ENCODE measurements around the gene IRF2BP1.

IRF2BP1 gene

DNA sequence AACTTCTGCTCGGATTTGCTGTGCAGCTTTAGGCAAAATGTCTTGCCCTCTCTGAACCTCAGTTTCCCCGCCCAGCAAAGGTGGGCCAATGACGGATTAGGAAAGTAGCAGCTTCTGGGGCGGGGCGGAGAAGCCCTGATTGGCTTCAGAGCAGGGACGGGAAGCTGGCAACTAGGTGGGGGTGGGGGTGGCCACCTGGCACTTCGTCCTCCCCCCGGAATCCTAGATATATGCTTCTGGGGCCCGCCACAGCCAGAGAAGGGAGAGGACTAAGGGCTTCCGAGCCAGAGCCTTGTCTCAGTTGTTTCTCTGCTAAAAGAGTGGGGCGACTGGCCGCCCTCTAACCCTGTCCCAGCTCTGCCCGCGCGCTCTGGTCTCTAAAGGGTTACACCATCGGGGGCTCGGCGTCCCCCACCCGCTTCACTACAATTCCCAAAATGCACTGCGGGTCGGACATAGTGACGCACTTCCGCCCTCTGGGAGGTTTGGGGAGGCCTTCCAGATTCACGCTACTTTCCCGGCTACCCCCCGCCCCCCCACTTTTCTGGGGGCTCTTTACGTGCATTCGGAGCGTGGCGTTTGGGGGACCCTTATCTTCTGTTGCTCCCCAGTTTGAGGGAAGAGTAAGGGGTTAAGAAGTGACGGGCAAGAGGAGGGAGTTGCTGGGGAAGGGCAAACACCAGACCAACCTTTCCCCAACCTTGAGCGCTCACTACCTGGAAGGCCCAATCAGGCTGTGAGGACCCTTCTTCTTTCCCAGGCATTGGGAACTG lies 672 bp upstream of the IRF2BP1 start (continued):
- TF ChIP-seq, protein P1, sequence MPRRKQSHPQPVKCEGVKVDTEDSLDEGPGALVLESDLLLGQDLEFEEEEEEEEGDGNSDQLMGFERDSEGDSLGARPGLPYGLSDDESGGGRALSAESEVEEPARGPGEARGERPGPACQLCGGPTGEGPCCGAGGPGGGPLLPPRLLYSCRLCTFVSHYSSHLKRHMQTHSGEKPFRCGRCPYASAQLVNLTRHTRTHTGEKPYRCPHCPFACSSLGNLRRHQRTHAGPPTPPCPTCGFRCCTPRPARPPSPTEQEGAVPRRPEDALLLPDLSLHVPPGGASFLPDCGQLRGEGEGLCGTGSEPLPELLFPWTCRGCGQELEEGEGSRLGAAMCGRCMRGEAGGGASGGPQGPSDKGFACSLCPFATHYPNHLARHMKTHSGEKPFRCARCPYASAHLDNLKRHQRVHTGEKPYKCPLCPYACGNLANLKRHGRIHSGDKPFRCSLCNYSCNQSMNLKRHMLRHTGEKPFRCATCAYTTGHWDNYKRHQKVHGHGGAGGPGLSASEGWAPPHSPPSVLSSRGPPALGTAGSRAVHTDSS (tag by site-specific recombination; IDR thresholded peaks at IDR 0.05), result no peak; the same call in 1 of the 2 replicates
- TF ChIP-seq ZNF768 (tag by site-specific recombination; IDR thresholded peaks at IDR 0.05) (peak; percentile 100), ZNF248 (tag by site-specific recombination; IDR thresholded peaks at IDR 0.05) (no peak), ZNF2 (tag by site-specific recombination; IDR thresholded peaks at IDR 0.05) (no peak), ZNF138 (tag by site-specific recombination; IDR thresholded peaks at IDR 0.05; ENCODE audit: borderline replicate concordance) (no peak), ZNF423 (tag by site-specific recombination; IDR thresholded peaks at IDR 0.05) (no peak), ZNF600 (tag by site-specific recombination; IDR thresholded peaks at IDR 0.05) (no peak), ZNF23 (tag by site-specific recombination; IDR thresholded peaks at IDR 0.05; ENCODE audit: borderline replicate concordance) (no peak), ZNF146 (tag by site-specific recombination; IDR thresholded peaks at IDR 0.05) (no peak), ZNF585B (tag by site-specific recombination; IDR thresholded peaks at IDR 0.05) (no peak), ZFHX2 (tag by site-specific recombination; conservative IDR thresholded peaks at IDR 0.05) (no peak), ZNF174 (tag by site-specific recombination; IDR thresholded peaks at IDR 0.05) (no peak), YY2 (tag by site-specific recombination; IDR thresholded peaks at IDR 0.05) (peak; percentile 56; the same call in 1 of the 2 replicates), ZNF514 (tag by site-specific recombination; IDR thresholded peaks at IDR 0.05) (no peak), OVOL3 (tag by site-specific recombination; IDR thresholded peaks at IDR 0.05) (no peak), ZNF292 (tag by site-specific recombination; IDR thresholded peaks at IDR 0.05; ENCODE audit: borderline replicate concordance, low read depth) (no peak), ZNF302 (tag by site-specific recombination; IDR thresholded peaks at IDR 0.05; ENCODE audit: low read depth) (no peak), ZNF24 (tag by site-specific recombination; IDR thresholded peaks at IDR 0.05) (no peak; the same call in 1 of the 2 replicates), EGR2 (tag by site-specific recombination; IDR thresholded peaks at IDR 0.05; ENCODE audit: low read depth) (0 out of 2 replicates have a peak, but pooled peaks have one; percentile 4), HOXA7 (CRISPR knock-in tag; IDR thresholded peaks at IDR 0.05; ENCODE audit: borderline replicate concordance) (no peak), SALL2 (tag by site-specific recombination; IDR thresholded peaks at IDR 0.05; ENCODE audit: borderline replicate concordance) (no peak)
- TF ChIP-seq, protein P2, sequence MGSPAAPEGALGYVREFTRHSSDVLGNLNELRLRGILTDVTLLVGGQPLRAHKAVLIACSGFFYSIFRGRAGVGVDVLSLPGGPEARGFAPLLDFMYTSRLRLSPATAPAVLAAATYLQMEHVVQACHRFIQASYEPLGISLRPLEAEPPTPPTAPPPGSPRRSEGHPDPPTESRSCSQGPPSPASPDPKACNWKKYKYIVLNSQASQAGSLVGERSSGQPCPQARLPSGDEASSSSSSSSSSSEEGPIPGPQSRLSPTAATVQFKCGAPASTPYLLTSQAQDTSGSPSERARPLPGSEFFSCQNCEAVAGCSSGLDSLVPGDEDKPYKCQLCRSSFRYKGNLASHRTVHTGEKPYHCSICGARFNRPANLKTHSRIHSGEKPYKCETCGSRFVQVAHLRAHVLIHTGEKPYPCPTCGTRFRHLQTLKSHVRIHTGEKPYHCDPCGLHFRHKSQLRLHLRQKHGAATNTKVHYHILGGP (tag by site-specific recombination; IDR thresholded peaks at IDR 0.05), result no peak
- TF ChIP-seq, protein P3, sequence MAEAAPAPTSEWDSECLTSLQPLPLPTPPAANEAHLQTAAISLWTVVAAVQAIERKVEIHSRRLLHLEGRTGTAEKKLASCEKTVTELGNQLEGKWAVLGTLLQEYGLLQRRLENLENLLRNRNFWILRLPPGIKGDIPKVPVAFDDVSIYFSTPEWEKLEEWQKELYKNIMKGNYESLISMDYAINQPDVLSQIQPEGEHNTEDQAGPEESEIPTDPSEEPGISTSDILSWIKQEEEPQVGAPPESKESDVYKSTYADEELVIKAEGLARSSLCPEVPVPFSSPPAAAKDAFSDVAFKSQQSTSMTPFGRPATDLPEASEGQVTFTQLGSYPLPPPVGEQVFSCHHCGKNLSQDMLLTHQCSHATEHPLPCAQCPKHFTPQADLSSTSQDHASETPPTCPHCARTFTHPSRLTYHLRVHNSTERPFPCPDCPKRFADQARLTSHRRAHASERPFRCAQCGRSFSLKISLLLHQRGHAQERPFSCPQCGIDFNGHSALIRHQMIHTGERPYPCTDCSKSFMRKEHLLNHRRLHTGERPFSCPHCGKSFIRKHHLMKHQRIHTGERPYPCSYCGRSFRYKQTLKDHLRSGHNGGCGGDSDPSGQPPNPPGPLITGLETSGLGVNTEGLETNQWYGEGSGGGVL (tag by site-specific recombination; IDR thresholded peaks at IDR 0.05), result peak; percentile 29; the same call in 1 of the 2 replicates
- TF ChIP-seq, protein P4, sequence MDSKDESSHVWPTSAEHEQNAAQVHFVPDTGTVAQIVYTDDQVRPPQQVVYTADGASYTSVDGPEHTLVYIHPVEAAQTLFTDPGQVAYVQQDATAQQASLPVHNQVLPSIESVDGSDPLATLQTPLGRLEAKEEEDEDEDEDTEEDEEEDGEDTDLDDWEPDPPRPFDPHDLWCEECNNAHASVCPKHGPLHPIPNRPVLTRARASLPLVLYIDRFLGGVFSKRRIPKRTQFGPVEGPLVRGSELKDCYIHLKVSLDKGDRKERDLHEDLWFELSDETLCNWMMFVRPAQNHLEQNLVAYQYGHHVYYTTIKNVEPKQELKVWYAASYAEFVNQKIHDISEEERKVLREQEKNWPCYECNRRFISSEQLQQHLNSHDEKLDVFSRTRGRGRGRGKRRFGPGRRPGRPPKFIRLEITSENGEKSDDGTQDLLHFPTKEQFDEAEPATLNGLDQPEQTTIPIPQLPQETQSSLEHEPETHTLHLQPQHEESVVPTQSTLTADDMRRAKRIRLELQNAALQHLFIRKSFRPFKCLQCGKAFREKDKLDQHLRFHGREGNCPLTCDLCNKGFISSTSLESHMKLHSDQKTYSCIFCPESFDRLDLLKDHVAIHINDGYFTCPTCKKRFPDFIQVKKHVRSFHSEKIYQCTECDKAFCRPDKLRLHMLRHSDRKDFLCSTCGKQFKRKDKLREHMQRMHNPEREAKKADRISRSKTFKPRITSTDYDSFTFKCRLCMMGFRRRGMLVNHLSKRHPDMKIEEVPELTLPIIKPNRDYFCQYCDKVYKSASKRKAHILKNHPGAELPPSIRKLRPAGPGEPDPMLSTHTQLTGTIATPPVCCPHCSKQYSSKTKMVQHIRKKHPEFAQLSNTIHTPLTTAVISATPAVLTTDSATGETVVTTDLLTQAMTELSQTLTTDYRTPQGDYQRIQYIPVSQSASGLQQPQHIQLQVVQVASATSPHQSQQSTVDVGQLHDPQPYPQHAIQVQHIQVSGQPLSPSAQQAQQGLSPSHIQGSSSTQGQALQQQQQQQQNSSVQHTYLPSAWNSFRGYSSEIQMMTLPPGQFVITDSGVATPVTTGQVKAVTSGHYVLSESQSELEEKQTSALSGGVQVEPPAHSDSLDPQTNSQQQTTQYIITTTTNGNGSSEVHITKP (tag by site-specific recombination; IDR thresholded peaks at IDR 0.05), result peak; percentile 98
- TF ChIP-seq, protein P5, sequence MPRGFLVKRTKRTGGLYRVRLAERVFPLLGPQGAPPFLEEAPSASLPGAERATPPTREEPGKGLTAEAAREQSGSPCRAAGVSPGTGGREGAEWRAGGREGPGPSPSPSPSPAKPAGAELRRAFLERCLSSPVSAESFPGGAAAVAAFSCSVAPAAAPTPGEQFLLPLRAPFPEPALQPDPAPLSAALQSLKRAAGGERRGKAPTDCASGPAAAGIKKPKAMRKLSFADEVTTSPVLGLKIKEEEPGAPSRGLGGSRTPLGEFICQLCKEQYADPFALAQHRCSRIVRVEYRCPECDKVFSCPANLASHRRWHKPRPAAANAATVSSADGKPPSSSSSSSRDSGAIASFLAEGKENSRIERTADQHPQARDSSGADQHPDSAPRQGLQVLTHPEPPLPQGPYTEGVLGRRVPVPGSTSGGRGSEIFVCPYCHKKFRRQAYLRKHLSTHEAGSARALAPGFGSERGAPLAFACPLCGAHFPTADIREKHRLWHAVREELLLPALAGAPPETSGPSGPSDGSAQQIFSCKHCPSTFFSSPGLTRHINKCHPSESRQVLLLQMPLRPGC (tag by site-specific recombination; IDR thresholded peaks at IDR 0.05), result no peak
- TF ChIP-seq, protein P6, sequence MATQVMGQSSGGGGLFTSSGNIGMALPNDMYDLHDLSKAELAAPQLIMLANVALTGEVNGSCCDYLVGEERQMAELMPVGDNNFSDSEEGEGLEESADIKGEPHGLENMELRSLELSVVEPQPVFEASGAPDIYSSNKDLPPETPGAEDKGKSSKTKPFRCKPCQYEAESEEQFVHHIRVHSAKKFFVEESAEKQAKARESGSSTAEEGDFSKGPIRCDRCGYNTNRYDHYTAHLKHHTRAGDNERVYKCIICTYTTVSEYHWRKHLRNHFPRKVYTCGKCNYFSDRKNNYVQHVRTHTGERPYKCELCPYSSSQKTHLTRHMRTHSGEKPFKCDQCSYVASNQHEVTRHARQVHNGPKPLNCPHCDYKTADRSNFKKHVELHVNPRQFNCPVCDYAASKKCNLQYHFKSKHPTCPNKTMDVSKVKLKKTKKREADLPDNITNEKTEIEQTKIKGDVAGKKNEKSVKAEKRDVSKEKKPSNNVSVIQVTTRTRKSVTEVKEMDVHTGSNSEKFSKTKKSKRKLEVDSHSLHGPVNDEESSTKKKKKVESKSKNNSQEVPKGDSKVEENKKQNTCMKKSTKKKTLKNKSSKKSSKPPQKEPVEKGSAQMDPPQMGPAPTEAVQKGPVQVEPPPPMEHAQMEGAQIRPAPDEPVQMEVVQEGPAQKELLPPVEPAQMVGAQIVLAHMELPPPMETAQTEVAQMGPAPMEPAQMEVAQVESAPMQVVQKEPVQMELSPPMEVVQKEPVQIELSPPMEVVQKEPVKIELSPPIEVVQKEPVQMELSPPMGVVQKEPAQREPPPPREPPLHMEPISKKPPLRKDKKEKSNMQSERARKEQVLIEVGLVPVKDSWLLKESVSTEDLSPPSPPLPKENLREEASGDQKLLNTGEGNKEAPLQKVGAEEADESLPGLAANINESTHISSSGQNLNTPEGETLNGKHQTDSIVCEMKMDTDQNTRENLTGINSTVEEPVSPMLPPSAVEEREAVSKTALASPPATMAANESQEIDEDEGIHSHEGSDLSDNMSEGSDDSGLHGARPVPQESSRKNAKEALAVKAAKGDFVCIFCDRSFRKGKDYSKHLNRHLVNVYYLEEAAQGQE (tag by site-specific recombination; IDR thresholded peaks at IDR 0.05), result no peak

All from HEK293 (cell line).